ENCODE measurements around the gene MRRF.
A peak's percentile ranks its signal among the peaks of the same experiment; 100 is the strongest.

Gene MRRF

DNA sequence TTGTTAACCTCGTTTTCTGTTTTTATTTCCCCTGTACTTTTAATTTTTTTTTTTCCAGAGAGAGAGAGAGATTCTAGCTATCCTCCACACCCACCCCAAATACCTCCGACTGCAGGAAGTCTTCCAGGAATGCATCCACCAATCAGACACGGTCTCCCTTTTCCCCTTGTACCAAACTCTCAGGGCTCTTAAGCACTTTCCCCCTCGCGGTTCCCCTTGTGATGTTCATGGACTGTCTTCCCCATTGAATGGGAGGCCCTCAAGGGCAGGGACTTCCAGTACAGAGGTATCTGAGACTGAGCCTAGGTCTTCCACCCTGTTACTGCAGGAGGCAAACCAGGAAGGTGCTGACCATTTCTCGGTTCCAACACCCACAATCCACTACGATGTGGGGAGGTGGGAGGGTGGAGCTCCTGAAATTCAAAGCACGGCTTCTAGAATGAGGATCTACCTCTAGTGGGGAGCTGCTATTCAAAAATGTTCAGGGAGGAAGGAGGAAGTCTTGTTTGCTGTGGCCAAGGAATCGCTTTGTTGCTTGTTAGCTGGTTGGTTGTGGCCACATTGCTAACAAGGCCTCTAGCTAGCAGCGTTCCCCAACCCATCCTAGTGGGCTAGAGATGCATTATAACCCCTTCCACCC is 68.6 kb downstream of the MRRF start:
- no peak for DNase-seq

GRCh38 chr9:122334916-122335315 is 70.2 kb downstream of the MRRF start:
- DNase-seq, result no peak

DNA sequence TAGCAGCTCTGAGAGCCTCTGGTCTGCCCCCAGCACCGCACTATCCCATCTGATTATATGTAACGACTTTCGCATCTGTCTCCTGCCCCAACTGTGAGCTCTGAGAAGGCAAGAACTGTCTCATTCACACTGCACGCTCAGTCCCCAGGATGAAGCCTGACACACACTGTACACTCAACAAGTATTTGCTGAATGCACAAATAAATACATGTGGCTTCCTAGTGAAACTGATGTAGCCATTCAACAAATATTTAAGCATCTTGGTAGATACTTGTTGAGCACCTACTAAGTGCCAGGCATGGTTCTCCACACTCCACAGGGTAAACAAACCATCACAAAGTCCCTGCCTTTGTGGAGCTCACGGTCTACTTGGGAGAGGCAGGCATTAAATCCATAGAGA is 71.5 kb downstream of the MRRF start:
- no peak for DNase-seq

DNA sequence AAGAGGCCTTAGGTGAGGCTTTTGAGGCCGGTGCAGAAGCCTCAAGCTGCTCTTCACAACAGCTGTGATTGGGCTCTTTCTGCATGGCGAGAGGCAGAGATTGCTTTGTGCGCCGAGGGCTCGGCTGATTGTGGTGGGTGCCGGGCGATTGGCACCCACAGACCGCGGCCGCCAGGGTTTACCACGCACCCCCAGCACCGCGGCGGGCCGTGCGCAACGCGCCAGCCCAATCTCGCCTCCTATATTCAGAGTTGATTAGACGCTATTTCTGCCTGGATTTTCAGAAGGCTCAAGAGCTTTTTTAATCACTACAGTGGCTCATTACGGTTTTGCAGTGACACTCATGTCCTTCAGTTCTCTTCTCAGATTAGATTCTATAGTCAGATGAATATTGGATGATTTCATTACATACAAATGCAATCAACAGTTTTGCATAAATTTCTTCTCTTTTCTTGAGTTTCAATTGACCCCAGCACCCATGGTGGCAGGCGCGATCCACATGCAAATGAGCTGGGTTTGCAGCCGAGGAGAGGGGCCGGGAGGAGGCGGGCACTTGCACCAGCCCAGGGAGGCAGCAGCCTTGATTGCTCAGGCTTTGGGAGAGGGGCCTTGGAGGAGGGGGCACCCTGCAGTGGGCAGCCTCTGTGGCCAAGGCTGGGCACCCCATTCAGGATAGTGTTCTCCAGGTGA is 72.3 kb downstream of the MRRF start:
- no peak for DNase-seq

DNA sequence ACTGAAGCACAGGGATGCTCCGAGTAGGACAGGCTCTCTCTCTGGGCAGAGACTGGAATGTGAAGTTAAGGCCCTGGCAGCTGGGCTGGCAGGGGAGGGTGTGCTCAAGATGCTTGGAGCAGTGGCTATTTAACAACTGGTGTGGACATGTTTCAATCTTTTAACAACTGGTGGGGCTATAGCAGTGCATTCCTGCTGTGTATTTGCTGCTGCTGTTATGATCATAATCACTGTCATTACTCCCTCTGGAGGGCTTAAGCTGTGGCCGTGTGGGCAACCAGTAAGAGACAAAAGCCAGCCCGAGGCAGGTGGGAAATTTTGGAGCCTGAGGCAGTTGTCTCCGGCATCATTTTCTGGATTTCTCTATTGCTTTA is 72.9 kb downstream of the MRRF start:
- DNase-seq, result no peak

DNA sequence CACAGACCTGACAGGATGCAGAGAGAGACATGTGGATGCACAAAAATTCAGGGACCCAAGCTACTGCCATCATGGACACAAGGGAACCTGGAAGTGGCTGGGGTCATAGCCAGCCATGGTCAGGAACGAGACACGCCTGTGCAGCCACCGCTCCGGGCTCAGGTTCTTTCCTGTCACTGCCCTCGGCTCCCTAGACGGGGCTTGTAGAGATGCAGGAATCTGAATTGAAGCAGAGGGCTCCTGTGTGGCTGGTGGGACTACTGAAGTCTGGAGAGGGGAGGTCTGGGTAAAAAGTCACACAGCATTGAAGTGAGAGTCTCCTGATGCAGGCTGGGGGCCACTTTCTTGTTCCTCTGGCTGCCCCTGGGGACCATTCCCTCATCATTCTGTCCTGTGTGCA is 73.9 kb downstream of the MRRF start:
- no peak for DNase-seq

DNA sequence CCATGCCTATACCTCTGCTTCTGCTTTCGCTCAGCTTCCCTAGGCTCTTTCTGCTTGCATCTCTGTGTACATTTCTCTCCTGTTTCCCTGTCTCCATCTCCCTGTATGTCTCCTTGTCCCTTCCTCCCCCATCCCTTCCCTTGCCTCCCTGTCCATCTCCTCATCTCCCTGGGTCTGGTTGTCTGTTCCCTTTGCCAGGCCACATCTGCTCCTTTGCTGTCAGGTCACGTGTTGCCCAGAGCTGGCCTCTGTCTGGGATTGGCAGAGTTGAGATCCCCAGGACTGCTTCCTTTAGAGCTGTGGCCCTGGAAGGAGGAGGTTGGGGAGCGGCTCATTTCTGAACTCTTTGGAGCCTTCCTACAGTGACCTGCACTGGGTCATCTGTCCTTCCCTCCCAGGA is 74.3 kb downstream of the MRRF start:
- DNase-seq, result no peak

- no peak for DNase-seq
Observed at GRCh38 chr9:122339579-122339978, 74.9 kb downstream of the MRRF start.

DNA sequence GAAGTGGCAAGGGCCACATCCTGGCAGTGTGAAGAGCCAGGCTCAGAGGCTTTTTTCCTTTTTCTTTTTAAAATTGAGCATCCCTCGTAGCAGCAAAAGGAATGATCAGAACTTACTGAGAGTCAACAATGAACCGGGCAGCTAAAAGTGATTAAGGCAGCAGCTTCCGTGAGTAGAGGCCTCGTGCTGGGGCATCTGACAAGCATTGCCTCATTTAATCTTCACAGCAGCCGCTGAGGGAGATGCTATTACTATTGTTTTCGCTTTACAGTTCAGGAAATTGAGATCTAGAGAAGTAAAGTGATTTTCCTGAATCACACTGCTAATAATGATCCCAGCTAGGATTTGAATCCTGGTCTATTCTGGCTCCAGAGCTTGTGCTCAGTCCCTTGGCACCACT is 75.5 kb downstream of the MRRF start:
- no peak for DNase-seq

GRCh38 chr9:122342323-122343050 is 77.8 kb downstream of the MRRF start:
- DNase-seq, result no peak

GRCh38 chr9:122346478-122347347 is 82.0 kb downstream of the MRRF start:
- no peak for DNase-seq

DNA sequence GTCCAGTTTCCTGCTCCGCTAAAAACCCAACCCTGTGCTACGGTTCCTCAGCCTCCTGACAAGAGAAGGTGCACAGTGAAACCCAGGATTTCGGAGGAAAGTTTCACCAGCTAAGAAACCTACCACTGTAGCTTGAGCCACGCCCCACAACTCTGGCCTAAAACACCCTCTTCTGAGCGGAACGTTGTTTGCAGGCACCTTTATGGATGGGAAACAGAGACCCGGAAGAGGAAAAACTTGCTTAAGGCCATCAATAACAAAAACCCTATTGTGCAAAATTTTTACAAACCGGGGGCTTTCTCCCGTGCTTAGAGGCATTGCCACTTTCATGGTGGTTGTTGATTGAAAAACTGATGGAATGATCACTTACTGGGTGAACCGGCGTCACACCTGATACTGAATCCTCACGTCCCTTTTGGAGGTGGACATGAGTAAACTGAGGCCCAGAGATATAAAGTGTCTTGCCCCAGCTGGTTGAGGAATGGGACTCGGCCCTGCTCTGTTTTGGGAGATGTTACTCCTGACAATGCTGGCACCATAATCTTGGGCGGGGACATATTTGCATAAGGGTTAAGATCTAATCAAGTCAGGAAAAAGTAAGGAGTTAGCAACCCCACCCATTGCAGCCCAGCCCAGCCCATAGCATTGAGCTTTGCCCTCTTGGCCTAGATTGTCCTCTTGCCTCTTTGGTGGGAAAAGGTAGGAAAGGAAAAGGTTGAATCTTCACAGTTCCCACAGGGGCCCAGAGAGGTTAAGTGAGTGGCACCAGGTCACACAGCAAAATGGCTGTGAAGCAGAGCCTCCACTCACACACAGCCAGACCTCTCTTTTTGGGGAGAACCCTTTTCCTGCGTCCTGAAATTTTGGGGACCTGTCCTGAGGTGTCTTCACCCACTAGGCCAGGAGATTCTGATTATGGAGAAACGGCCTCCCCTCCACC is 82.9 kb downstream of the MRRF start:
- DNase-seq, result no peak

GRCh38 chr9:122348288-122348777 is 83.7 kb downstream of the MRRF start:
- no peak for DNase-seq

DNA sequence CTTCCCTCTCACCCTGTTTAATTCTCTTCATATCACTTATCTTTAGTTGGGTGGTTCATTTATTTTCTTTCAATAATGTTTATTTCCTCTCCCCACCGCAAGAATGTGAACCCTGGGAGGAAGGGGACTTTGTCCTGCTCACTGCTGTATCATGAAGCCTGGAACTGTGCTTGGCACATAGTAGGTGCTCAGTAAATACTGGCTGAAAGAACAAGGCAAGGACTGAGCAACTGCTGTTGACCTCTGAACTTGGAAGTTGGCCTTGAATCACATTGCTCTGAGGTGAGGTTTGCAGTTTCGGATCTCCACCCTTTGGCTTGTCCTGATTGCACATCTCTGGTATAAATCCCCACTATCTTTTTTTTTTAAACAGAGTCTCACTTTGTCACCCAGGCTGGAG is 84.1 kb downstream of the MRRF start:
- DNase-seq, result no peak

- no peak for DNase-seq
Observed at GRCh38 chr9:122349201-122349600, 84.5 kb downstream of the MRRF start.

DNA sequence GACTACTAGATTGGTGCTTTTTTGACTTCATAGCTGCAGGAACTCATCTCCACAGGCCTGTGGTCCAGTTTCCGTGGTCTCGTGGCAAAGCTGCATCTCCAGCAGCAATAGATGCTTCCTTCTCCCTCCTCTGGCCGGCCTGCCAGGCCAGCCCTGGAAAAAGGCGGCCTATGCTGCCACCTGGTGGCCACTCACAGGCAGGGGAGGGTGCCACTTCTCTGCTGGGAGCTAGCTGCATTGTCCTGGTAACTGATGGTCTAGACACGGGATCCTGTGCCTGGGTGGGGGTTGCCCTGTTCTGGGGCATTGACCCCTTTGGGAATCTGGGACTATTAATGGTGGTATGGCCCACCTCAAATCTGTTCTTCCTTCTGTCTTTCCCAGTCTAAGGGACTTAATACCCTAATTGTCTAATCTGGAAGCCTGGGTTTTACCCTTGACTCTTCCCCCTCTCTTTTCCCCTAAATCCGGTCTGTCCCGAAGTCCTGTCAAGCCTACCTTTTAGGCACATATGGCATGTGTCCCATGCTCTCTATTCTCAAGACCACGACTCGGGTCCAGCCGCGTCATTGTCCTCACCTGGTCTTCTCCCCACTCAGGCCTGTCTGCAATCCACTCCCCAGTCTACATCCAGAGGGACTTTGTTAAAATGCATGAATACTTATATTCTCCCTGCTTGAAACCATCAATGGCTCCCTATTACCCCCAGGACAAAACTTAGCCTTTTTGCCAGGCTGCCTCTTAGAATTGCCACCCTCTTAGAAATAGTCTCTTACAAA is 86.1 kb downstream of the MRRF start:
- DNase-seq, result peak; percentile 81

DNA sequence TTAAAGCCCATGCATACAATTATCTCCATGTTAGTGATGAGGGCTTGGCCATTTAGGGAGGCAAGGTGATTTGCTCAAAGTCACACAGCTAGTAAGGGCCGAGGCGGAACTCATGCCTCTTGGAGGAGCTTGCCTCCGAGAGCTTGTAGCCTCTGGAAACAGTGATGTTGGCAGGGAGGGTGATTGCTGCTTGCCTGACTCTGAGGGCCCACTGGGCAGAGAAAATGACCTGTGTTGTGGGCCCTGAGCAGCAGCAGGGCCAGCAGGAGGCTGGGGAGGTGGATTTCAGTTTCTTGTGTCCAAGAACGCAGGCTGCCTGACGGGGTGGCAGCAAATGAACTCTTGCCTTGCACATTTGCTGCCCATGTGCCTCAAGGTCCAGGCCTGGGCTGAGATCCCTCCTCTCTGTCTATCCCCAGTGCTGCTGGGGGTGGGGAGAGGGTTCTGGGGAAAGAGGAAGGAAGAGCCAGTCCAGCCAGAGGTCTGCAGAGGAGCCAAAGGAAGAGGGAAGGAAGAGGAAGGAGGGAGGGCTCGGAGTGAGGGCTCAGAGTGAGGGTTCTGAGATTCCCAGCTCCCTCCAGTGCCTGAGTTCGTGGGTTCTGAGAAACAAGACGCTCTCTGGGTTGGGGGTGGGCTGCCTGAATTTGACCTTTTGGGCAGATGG is 90.0 kb downstream of the MRRF start:
- no peak for DNase-seq

- no peak for DNase-seq
Observed at GRCh38 chr9:122355336-122355875, 90.7 kb downstream of the MRRF start.

GRCh38 chr9:122356627-122357026 is 91.9 kb downstream of the MRRF start:
- DNase-seq, result no peak

DNA sequence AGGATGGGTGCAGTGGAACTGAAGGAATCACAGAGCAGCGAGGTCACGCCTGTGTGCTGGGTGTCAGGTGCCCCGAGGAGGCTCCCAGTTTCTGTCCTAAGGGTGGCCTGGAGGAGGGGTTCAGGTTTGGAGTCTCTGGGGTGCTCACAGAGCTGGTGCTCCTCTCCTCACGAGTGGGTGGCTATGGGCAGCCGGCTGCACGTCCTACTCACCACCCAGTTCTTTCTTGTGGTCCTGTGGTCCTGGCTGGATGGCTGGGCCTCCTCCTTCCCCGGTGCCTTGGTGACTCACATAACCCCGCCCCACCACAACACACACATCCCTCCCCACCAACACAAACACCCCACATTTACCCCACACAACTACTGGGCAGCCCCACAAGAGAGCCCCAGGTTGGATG is 96.2 kb downstream of the MRRF start:
- no peak for DNase-seq

Measured in activated T-cell treated with anti-CD3 and anti-CD28 coated beads, Interleukin-2, amount 50 U/mL, for 1 hour (primary cell).